ENCODE results near the gene RLF. TPM values are rescaled to one million over a fixed set of nuclear protein-coding genes. Genes with fewer than 3 reads are reported as not detected.

RLF gene
- total RNA-seq, 1 experiment from 2014 or later = 15.7 TPM

GRCh38 chr1:40226192-40226591 is 65.0 kb downstream of the RLF start:
- ChIA-PET CTCF (no interaction called here), POLR2A (no interaction called here)
- Histone ChIP-seq H3K36me3 (ENCODE audit: control insufficient read depth, insufficient read depth, low read length) (no peaks in the 10 kb centered on the region; the same call in 1 of the 2 replicates), H3K4me1 (ENCODE audit: control insufficient read depth, insufficient read depth, low read length) (no peaks in the 10 kb centered on the region), H3K4me3 (ENCODE audit: low read depth in 2 of 2, low read length in 2 of 2) (no peak overlapping the region), H3K9me3 (ENCODE audit: control insufficient read depth, insufficient read depth, low read depth, low read length) (no peaks in the 10 kb centered on the region), H3K27ac (ENCODE audit: low read length) (no peak overlapping the region), H3K27me3 (ENCODE audit: control insufficient read depth, insufficient read depth, low read length) (no peaks in the 10 kb centered on the region)
- in situ Hi-C loops (cut with HindIII; ENCODE audit: low pct_unique_long_range_greater_than_20kb, low sequenced_read_pairs) = no loop called here
- TSS peak; percentile 39 for BruUV-seq (replicated peaks)
- ATAC-seq (no peak), DNase-seq (ENCODE audit: low read depth, low spot score) (no peak)
- intact Hi-C loops (cut with micrococcal nuclease; ENCODE audit: unreplicated experiment) = no loop called here
- TF ChIP-seq CTCF (IDR thresholded peaks at IDR 0.05) (no peak), REST (IDR thresholded peaks at IDR 0.05; ENCODE audit: insufficient read depth in 1 of 2, low read depth in 2 of 2, low read length in 1 of 2) (no peak), POLR2AphosphoS5 (IDR thresholded peaks at IDR 0.05; ENCODE audit: low read depth, low read length) (no peak), SIN3A (IDR thresholded peaks at IDR 0.05; ENCODE audit: borderline replicate concordance, insufficient read depth, low read depth, low read length) (no peak)

GRCh38 chr1:40232444-40232843 is 71.3 kb downstream of the RLF start:
- ChIA-PET POLR2A (no interaction called here), CTCF (no interaction called here)
- TF ChIP-seq REST (IDR thresholded peaks at IDR 0.05; ENCODE audit: insufficient read depth in 1 of 2, low read depth in 2 of 2, low read length in 1 of 2) (no peak), TCF7L2 (IDR thresholded peaks at IDR 0.05; ENCODE audit: low read depth, low read length) (no peak), CTCF (IDR thresholded peaks at IDR 0.05) (no peak), SIN3A (IDR thresholded peaks at IDR 0.05; ENCODE audit: borderline replicate concordance, insufficient read depth, low read depth, low read length) (no peak), POLR2AphosphoS5 (IDR thresholded peaks at IDR 0.05; ENCODE audit: low read depth, low read length) (no peak)
- ATAC-seq (no peak), DNase-seq (ENCODE audit: low read depth, low spot score) (no peak)
- H3K9me3 ChIP-seq (ENCODE audit: control insufficient read depth, insufficient read depth, low read depth, low read length) = no peaks in the 10 kb centered on the region
- no peak overlapping the region for H3K4me3 ChIP-seq (ENCODE audit: low read depth in 2 of 2, low read length in 2 of 2)
- peaks cover 17% of the 10 kb centered on the region for H3K36me3 ChIP-seq (ENCODE audit: control insufficient read depth, insufficient read depth, low read length)
- intact Hi-C loops (cut with micrococcal nuclease; ENCODE audit: unreplicated experiment) (no loop called here), in situ Hi-C loops (cut with HindIII; ENCODE audit: low pct_unique_long_range_greater_than_20kb, low sequenced_read_pairs) (no loop called here)
- H3K27ac ChIP-seq (ENCODE audit: low read length) = no peak overlapping the region
- BruUV-seq (replicated peaks) = no TSS peak
- H3K27me3 ChIP-seq (ENCODE audit: control insufficient read depth, insufficient read depth, low read length) = no peaks in the 10 kb centered on the region
- no peaks in the 10 kb centered on the region for H3K4me1 ChIP-seq (ENCODE audit: control insufficient read depth, insufficient read depth, low read length)
